OCI-M1 (cell line): ENCODE data around the gene GOLGA6C.
"Not testable (repeated sequence)": the region's sequence is repeated elsewhere in the genome, so short reads cannot be mapped to it uniquely, and the experiment has no call there.

Source experiments
- DNase-seq: peaks from one replicate; lab custom pipeline; 2025; lab: John Stamatoyannopoulos, UW

The GOLGA6C gene

DNA sequence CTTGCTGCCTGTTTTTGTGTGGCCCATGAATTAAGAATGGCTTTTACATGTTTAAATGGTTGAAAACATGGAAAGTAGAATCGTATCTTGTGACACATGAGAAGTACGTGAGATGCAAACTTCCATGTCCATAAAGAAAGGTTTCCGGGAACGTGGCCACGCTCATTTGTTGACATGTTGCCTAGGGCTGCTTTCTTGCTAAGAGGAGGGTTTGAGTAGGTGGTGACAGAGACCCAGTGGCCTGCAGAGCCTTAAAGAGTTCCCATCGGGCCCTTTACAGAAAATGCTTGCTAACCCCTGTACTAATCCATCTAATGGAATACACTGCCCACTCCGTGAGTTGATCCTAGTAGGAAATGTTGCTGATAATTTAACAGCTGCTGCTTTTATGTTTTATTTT is 31.0 kb upstream of the GOLGA6C start:
- DNase-seq, result not testable (repeated sequence)

DNA sequence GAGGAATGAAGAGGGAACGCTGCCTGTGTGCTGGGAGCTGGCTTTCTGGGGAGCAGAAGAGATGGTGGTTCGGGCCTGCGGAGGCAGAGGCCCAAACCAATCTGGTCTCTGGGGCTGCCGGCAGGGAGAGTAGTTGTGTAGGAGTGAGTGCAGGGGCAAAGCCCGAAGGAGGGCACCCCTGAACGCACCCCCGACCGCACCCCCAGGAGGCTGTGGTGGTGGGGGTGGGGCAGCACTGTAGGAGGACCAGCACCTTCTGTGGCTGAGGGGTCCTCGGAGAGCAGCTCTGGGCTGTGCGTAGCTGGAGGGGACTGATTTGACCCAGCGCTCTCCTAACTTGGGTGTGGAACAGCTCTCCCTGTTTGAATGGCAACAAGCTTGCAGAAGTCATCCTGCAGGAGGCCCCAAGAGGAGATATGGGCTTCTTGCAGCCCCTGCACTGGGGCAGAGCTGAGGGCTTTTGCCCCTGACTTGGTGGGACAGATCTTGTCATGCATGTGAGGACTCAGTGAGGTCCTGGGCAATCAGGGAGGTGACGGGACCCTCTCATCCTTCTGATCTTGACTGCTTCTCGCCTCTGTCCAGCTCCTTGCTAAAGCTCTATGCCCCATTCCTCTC is 30.4 kb upstream of the GOLGA6C start:
- no peak for DNase-seq

DNA sequence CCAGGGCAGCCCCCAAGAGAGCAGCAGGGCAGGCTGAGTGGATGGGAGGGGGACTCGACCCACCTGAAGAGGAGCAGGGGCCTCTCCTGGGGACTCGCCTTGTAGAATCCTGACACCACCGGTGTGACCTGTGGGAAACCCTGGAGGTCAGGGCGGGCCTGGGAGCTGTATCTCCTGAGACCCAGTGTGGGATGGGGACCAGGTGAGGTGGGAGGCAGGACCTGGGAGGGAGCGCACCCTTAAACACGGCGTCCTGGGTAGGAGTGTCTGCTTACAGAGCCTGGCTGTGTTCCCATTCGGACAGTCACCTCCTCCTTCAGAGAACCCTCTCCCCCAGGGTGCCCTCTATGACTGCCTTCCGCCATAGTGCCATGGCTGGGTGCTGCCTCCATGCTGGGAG is 29.3 kb upstream of the GOLGA6C start:
- DNase-seq, result no peak

DNA sequence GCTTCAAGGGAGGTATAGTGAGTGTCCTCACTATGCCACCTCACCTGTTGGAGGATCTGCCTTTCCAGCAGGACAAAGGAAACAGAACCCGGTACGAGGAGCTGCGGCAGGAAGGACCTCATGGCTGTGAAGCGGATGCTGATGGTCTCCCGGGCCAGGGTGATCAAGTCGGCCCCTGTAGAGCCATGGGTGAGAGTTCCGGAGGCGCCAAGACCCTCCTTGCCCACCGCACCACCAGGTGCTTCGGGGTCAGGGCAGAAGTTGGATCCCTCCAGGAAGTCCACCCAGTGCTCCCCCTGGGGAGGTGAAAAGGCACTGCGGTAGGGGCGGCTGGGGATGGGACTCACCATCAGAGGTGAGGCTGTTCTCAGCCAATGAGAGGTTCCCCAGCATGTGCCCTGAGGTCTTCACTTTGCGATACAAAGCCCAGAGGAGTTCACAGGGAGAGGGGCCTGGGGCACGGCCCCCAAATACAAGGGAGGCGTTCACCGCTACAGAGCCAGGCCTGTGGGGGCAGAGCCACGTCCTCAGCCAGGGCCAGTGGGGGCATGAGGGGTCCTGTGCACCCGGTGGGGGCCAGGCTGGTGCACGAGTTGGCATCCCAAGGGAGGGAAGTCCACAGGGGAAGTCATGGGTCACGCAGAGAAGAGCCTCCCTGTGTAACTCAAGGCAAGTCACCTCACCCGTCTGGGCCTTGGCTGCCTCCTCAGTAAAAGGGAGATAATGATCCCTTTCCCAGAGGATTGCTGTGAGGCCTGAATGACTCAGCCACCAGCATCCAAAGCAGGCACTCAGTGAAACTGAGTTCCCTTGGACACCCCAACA is 28.7 kb upstream of the GOLGA6C start:
- DNase-seq, result no peak

DNA sequence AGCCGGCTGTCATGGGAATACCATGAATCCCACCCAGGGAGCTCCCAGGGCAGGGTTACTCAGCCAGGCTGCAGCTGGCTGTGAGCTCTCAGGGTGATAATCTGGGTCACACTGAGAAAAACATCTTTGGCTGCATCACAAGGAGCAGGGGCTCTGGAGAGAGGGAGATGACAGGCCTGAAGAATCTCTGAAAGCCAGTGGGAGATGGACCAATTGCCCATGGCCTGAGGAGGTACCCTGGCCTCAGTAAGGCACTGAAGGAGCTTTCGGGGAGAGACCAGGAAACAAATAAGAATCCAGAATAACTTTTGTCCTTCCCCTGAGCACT is 28.2 kb upstream of the GOLGA6C start:
- no peak for DNase-seq

DNA sequence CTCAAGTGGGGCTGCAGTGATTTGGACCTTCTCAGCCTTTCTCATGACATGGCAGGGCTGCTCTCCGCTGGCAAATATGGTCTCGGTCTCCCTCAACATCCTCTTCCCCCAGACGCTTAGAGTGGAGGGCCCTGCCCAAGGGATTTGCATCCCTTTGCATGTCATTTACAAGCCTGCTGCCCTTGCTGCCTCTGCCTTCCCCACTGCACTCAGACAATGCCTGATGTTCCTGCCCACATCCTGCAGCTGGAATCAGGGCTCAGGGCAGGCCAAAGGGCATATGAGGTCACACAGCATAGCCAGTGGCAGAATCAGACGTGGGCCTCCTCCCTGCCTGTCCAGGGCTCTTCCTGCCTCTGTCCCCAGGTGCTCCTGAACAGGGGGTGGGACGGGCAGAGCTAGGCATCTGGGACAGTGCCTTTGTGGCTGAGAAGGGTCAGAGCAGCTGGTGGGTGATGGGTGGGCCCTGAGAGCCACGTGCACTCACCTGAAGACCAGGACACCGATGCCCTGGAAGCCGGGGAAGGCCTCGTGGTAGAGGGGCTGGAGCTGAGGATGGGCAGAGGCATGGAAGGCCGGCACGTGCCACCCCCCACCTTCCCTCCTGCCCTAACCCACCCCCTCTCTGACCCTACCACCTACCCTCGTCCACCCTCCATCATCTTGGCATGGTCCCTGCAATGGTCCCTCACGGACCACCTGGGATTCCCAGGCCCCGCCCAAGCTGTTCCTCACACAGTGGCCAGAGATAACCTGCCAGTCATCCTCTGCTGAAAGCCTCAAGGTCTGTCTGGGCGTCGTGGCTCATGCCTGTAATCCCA is 27.4 kb upstream of the GOLGA6C start:
- DNase-seq, result no peak

DNA sequence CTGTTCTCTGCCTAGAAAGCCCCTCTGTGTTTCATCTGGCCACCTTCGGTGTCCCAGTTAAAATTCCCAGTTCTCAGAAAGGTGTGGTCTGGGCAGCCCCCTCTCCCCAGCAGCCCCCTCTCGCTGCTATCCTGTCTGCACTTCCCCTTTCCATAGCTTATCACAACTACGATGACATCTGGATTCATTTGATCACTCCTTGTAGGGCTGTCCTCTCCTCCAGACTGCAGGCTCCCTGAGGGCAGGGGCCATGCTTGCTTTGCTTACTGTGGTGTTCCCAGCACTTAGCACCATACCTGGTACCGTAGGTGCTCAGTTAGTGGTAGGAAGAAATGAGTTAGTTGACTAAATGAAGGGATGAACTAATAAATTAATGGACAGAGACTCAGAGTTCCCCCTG is 26.3 kb upstream of the GOLGA6C start:
- DNase-seq, result peak; percentile 34

DNA sequence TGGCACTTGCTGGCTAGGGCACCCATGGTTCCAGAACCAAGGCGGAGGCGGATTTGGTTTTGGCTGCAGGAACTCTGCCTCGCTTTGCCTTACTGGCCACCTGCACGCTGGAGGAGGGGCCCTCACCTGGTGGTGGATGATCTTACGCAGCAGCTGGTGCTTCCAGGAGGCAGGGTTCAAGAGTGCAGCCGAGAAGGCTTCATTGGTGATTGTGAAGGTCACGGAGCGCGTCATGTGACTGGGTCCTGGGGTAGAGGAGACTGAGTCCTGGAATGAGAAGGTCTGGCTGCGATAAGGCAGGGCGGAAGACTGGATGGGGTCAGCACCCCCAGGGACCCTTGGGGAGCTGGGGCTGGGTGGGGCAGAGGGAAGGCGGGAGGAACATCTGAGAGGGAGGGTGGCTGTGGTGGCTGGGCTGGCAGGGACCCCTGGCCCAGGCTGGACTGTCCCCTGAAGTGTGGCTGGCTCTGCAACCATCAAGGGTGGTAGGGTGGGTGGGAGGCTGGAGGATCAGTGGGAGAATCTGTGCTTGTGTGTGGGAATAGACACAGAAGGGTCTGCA is 25.8 kb upstream of the GOLGA6C start:
- no peak for DNase-seq

DNA sequence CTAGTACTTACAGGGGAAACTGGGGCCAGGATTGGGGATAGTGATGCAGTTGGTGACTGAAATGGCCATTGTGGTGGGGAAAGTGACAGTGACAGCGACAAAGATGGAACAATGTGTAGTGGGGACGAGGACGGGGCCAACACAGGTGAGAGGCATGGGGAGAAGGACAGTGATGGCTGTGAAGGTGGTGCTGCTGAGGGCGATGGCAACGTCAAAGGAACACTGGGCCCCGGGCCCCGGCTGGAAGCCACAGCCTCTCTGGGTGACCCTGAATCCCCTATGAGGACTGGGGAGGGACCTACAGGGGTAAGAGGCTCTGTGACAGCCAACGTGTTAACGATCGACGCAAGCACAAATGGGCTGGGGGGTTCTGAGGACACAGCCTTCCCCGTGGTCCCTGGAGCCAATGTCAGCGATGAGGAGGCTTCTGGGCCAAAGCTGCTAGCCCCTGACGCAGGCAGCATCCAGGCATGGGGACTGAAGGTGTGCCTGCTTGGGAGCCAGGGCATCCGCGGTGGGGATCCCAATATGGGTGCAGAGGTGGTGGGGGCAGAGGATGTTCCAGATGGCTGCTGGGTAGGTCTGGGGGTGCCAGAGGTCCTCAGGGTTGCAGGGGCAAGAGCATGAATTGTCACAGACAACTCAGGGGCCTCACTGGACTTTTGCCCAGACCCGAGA is 25.2 kb upstream of the GOLGA6C start:
- no peak for DNase-seq

DNA sequence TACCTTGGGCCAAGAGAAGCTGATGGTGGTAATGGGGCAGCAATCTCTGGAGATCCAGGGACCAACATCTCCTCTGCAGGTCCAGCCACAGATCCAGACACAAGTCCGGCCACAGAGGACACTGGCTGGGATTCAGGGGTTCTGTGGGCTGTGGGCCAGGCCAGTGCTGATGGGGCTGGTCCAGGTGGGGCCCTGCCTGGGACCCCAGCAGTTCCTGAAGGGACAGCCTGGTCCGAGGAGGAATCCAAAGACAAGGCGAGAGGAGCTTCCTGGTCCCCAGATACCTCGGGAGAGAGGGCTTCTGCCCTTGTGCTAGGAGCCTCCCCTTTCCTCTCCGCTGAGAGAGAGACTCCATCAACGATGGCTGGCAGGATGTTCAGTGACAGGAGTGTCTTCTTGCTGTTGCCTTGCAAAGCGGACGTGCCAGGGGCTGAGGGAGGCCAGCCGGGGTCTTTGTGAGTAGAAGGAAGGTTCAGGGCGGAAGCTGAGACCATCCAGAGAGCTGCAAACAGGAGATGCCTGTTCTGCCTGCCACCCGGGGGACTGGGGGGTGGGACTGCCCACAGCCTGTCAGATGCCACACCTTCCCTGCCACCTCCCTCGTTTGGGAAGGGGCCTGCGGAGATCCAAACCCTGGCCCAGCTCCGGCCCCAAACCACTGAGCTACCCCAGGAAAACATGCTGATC is 24.5 kb upstream of the GOLGA6C start:
- no peak for DNase-seq

DNA sequence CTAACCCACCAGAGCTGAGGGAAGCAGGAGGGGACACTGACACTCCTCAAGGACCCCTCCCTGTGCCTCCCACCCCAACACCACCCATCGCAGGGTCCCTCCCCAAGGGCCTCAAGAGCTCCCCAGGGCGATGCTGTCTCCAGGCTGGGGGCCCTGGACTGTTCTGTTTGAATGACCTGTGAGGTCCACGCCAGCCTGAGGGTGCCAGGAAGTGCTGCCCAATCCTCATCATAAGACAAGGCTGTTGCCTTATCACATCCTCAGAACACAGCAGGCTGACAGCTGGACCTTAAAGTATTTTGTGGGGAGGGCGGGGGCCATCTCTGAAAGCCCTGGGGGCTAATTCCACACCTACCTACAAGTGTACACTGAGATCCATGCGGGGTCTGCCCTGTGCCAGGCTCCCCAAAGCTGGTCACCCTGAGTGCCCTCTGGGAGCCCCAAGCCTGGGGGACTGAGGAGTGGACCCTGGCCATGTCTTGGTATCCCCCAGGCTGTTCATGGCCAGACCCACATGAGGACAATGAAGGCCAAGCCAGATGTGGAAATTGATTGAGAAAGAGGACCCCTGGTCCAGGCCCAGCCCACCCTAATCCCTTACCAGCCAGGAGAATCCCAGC is 23.8 kb upstream of the GOLGA6C start:
- DNase-seq, result no peak

DNA sequence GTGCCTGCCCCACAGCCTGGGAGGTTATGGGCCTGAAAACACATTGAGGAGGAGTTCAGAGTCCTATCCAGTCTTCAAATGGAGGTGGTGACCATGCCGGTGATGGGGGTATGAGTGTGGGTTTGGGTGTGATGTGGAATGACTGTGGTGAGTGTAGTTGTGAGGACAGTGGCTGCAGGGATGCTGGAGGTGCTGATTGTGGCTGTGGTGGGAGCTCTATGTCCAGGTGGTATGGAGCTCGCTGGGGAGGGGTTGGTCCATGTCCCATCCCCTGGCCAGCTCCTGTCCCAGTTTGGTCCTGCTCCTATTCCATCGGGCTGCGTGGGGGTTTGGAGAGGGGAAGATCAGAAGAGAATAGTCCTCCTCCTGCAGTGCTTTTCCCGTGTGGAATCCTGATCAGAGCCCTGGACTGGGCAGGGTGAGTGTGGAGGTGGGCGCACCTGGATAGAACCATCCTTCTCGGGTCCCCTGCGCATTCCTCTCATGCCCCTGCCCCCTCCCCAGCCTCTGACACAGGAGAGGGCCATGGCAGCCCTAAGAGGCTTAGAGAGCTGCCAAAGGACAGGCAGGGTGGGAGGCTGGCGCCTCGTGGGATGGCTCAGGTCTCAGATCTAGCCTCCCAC is 23.0 kb upstream of the GOLGA6C start:
- DNase-seq, result no peak

DNA sequence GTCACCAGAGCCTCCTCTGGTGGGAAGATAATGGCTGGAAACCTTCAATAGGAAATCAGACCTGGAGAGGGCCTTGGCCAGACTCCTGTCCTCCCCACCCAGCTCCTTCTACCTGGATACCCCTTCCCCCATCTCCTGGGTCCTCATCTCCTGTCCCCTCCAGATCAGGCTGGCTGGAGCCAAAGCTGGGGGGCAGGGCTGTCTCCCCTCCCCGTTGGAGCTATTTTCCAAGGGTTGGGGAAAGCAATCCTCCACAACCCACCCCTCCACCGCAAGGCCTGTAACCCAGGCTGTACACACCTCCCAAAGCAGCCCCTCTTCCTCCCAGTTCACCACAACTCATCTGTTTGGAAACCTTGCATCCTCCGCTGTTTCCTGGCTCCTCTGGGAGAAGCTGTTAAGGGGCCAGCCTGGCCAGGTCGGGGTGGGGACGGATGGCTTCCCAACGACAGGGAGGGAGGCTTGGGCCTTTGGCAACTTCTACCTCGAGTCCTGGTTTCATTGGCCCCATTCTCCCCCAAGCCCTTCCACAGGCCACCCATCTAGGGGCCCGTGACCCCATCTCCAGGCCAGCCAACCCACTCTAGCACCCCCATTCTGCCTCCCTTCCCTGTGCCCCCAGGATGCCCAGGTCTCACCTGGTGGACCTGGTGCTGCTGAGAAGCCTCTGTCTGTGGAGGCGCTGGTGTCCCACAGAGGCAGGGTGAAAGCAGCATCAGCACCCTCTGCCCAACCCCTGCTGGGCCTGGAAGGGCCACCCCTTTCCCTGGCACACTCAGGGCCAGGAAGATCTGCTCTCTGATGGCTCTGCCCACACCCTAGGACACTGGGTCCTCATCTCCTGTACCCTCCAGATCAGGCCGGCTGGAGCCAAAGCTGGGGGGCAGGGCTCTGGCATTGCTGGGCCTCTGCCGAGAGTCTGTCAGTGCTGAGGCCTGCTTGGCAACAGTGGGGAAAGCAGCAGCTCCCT is 22.1 kb upstream of the GOLGA6C start:
- no peak for DNase-seq

DNA sequence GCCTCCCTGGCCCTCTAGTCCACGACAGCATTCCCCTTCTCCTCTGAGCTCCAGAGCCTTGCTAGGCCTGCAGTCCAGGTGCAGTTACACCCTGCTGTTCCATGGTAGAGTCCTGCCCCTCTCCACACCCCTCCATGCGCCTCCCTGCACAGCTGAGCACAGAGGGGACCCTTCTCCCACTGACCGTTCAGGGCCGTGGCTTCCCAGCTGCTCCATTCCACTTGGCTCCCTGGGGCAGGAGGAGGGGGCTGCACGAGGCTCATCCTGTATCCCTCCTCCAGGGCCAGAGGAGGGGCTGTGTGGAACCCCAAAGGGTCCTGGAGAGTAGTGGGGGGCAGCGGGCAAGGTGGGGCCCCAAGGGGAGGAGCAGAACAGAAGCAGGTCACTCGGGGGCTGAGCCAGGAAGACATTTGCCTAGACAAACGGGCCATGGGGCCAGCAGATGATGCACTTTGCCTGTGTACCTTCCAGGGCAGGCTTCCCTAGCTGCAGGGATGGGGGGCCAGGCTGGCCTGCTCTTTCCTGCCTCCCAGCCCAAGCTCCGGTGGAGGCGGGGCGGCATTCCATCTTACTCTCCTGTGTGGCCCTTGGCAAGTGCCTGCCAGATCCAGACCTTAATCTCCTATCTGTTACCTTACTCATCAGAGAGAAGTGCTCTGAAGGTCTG is 20.7 kb upstream of the GOLGA6C start:
- no peak for DNase-seq

DNA sequence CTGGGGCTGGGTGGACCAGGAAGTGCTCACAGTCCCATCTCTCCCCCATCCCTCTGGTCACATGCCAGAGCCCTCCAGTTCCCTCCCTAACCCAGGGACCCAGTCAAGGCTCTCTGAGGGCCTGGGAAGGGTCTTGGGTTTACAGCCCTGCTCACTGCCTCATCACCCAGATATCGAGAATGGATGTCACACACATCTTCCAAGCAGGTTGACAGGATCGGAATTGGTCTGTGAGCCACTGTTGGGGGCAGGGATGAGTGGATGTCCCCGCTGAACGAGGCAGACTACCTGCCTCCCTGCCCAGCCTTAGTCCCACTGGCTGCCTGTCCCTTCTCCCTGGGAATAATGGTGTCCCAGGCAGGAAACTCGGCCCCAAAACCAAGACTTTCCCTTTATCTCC is 20.0 kb upstream of the GOLGA6C start:
- no peak for DNase-seq

DNA sequence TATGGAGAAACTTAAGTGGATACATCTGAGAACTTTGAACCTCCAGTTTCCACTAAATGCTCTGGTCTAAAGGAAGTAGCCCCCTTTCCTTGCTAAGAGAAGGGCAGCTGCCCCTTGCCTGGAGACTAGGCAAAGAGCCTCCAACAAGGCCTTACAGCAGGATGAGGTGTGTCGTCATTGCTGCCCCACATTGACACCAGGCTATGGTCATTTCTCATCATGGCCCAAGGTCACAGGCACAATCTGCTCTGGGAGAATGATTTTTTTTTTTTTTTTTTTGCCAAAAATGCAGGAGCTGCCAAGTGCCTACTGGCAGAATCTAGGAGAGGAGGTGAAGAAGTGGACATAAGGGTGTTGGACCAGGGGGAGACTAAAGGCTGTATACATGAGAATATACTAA is 12.4 kb upstream of the GOLGA6C start:
- DNase-seq, result not testable (repeated sequence)

DNA sequence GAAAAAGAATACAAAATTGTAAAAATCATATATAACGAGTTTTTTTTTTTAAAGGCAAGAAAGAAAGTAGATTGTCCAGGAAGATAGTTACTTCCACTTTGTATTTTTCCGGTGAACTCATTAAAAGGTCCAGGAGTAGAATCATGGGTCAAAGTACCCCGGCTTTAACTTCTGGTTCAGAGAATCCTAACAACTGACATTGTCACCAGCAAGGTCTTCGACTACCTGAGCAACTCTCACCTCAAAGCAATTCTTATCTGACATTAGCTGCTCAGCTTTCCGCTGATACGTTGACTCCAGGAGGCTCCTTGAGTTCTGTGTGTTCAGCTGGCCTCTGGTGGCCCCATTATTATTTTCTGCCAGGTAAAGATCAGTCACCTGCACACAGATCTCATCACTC is 9.1 kb upstream of the GOLGA6C start:
- DNase-seq, result not testable (repeated sequence)

DNA sequence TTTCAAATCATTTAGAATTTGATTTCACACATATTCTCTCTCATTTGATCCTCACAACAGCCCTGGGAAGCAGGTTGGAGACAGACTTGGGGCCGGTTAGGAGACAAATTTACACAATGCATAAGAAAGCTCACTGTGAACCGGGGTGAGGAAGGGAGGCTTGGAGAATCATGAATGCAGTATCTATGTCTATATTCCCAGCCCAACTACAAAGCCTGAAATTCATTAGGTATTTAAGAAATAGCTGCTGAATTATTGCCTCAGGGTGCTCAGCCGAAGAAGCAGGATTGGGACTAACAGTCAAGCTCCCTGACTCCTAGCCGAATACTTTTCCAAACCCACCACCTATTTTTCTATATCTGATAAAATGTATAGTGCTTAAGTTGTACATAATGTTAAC is 8.4 kb upstream of the GOLGA6C start:
- DNase-seq, result no peak

DNA sequence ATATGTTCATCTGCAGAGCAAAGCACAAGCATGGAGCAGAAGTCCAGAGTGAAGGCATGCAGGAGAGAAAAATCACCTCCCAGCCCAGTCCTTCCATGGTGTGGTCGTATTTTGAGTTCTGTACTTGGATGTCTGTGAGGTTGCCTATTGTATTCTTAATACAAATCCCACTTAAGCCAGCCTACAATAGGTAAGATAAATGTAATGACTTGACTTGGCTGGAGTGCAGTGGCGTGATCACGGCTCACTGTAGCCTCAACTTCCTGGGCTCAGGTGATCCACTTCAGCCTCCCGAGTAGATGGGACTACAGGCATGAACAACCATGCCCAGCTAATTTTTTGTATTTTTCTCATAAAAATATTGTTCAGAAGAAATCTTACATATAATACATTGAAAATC is 6.8 kb upstream of the GOLGA6C start:
- DNase-seq, result not testable (repeated sequence)
